ENCODE data around the gene MTMR6. TPM values are rescaled to one million over a fixed set of nuclear protein-coding genes. Genes with fewer than 3 reads are reported as not detected.

Gene MTMR6
- total RNA-seq, 1 donor, result 29.9 TPM

GRCh38 chr13:25281193-25281934 lies 5.9 kb downstream of the MTMR6 start:
- no peak for TF ChIP-seq CTCF (IDR thresholded peaks at IDR 0.05; ENCODE audit: insufficient read depth, low read length)
- H3K4me3 ChIP-seq (ENCODE audit: low read depth, low read length), result no peak overlapping the region
- DNase-seq (ENCODE audit: low read depth), result no peak

- no peak for DNase-seq (ENCODE audit: low read depth)
- no peak overlapping the region for H3K4me3 ChIP-seq (ENCODE audit: low read depth, low read length)
- no peak for TF ChIP-seq CTCF (IDR thresholded peaks at IDR 0.05; ENCODE audit: insufficient read depth, low read length)
Measured at GRCh38 chr13:25280396-25280795, 6.9 kb downstream of the MTMR6 start.

GRCh38 chr13:25276748-25277147 lies 10.5 kb downstream of the MTMR6 start:
- no peak for DNase-seq (ENCODE audit: low read depth)

GRCh38 chr13:25268561-25268960 lies 18.7 kb downstream of the MTMR6 start:
- no peak for TF ChIP-seq CTCF (IDR thresholded peaks at IDR 0.05; ENCODE audit: insufficient read depth, low read length)
- no peak for DNase-seq (ENCODE audit: low read depth)
- H3K4me3 ChIP-seq (ENCODE audit: low read depth, low read length), result no peak overlapping the region

More at GRCh38 chr13:25276748-25277147, 10.5 kb downstream of the MTMR6 start:
- H3K4me3 ChIP-seq (ENCODE audit: low read depth, low read length), result no peak overlapping the region
- no peak for TF ChIP-seq CTCF (IDR thresholded peaks at IDR 0.05; ENCODE audit: insufficient read depth, low read length)

GRCh38 chr13:25267715-25268114 lies 19.6 kb downstream of the MTMR6 start:
- peak; percentile 34 for TF ChIP-seq CTCF (IDR thresholded peaks at IDR 0.05; ENCODE audit: insufficient read depth, low read length)
- DNase-seq (ENCODE audit: low read depth), result peak; percentile 24
- H3K4me3 ChIP-seq (ENCODE audit: low read depth, low read length), result no peak overlapping the region

- no peak overlapping the region for H3K4me3 ChIP-seq (ENCODE audit: low read depth, low read length)
- no peak for DNase-seq (ENCODE audit: low read depth)
- TF ChIP-seq CTCF (IDR thresholded peaks at IDR 0.05; ENCODE audit: insufficient read depth, low read length), result no peak
Measured at GRCh38 chr13:25266706-25267105, 20.6 kb downstream of the MTMR6 start.

- no peak overlapping the region for H3K4me3 ChIP-seq (ENCODE audit: low read depth, low read length)
- TF ChIP-seq CTCF (IDR thresholded peaks at IDR 0.05; ENCODE audit: insufficient read depth, low read length), result no peak
- no peak for DNase-seq (ENCODE audit: low read depth)
Measured at GRCh38 chr13:25262261-25262660, 25.0 kb downstream of the MTMR6 start.

Data from fibroblast of the aortic adventitia (primary cell).